CD4-positive, alpha-beta T cell treated with Interleukin-17A for 4 hours (primary cell): Measurements from ENCODE around the gene SIM1.

Experiments
- DNase-seq: peaks from one replicate; pipeline ENCODE4 v3.0.0-alpha.2; 2020; ENCODE audit warnings: mixed read lengths

SIM1 gene

GRCh38 chr6:100469101-100469859 is 4.6 kb upstream of the SIM1 start:
- DNase-seq = no peak

GRCh38 chr6:100468016-100468622 is 3.4 kb upstream of the SIM1 start:
- DNase-seq = no peak

- DNase-seq = no peak
Measured at GRCh38 chr6:100467129-100468015, 2.7 kb upstream of the SIM1 start.

- no peak for DNase-seq
Measured at GRCh38 chr6:100466410-100467128, 1.8 kb upstream of the SIM1 start.

- no peak for DNase-seq
Measured at GRCh38 chr6:100465701-100466409, 1.1 kb upstream of the SIM1 start.

- DNase-seq = no peak
Measured at GRCh38 chr6:100464162-100464851, 414 bp downstream of the SIM1 start.

- DNase-seq = no peak
Measured at GRCh38 chr6:100463630-100464161, 1.0 kb downstream of the SIM1 start.

- no peak for DNase-seq
Measured at GRCh38 chr6:100462706-100463629, 1.8 kb downstream of the SIM1 start.

- DNase-seq = no peak
Measured at GRCh38 chr6:100461917-100462705, 2.6 kb downstream of the SIM1 start.

- DNase-seq = no peak
Measured at GRCh38 chr6:100461278-100461916, 3.3 kb downstream of the SIM1 start.

GRCh38 chr6:100460650-100461204 is 4.0 kb downstream of the SIM1 start:
- DNase-seq = no peak

GRCh38 chr6:100459592-100460184 is 5.0 kb downstream of the SIM1 start:
- DNase-seq = no peak

GRCh38 chr6:100458841-100459591 is 5.7 kb downstream of the SIM1 start:
- no peak for DNase-seq

GRCh38 chr6:100457311-100457990 is 7.3 kb downstream of the SIM1 start:
- DNase-seq = no peak

- DNase-seq = no peak
Measured at GRCh38 chr6:100456908-100457235, 7.8 kb downstream of the SIM1 start.

GRCh38 chr6:100456141-100456907 is 8.4 kb downstream of the SIM1 start:
- DNase-seq = no peak
